Natural killer cell treated with Interleukin-12 subunit alpha and Interleukin-12 subunit beta and Interleukin-15 and Interleukin-18, amount 100 ng/mL, for 72 hours (primary cell): ENCODE results near the gene TSPAN18. TPM values are rescaled to one million over a fixed set of nuclear protein-coding genes. Genes with fewer than 3 reads are reported as not detected.

Experiments used
- ATAC-seq, 2 donors: fragments of 150-1000 bp; cut with Tn5 transposase in 1 of 2; sonication (Bioruptor Pico), chemical (Tn5 transposase) in 1 of 2; 2 replicates each; pipeline ENCODE4 v1.10.0; 2021
- DNase-seq: peaks from one replicate; pipeline ENCODE4 v3.0.0; 2022; ENCODE audit warnings: low spot score
- H3K27ac Mint-ChIP-seq, 2 donors: 1 replicate in 1 of 2; 2 replicates in 1 of 2; pipeline ENCODE4 v1.8.0; 2022; ENCODE audit warnings: mixed read lengths in 2 of 2, mild to moderate bottlenecking in 1 of 2, moderate library complexity in 1 of 2
- H3K27me3 Mint-ChIP-seq, 2 donors: 1 replicate in 1 of 2; 2 replicates in 1 of 2; pipeline ENCODE4 v1.8.0; 2022; ENCODE audit warnings: mixed read lengths in 2 of 2
- H3K36me3 Mint-ChIP-seq: one replicate; pipeline ENCODE4 v1.8.0; 2022; ENCODE audit warnings: mixed read lengths
- H3K4me1 Mint-ChIP-seq, 2 donors: 1 replicate in 1 of 2; 2 replicates in 1 of 2; pipeline ENCODE4 v1.8.0; 2022; ENCODE audit warnings: low read depth in 2 of 2, mixed read lengths in 2 of 2, mild to moderate bottlenecking in 1 of 2
- H3K4me3 Mint-ChIP-seq: one replicate; pipeline ENCODE4 v1.8.0; 2022; ENCODE audit warnings: mixed read lengths
- H3K9me3 Mint-ChIP-seq: 2 replicates; pipeline ENCODE4 v1.8.0; 2022; ENCODE audit warnings: mixed read lengths
- total RNA-seq, 2 donors: library from RNA; stranded (reverse); gene quantifications; one replicate each; pipeline ENCODE4 v1.2.3, GENCODE V29; 2022

TSPAN18 gene
- total RNA-seq, 2 donors from 2014 or later, result 0.26 to 0.64 TPM

DNA sequence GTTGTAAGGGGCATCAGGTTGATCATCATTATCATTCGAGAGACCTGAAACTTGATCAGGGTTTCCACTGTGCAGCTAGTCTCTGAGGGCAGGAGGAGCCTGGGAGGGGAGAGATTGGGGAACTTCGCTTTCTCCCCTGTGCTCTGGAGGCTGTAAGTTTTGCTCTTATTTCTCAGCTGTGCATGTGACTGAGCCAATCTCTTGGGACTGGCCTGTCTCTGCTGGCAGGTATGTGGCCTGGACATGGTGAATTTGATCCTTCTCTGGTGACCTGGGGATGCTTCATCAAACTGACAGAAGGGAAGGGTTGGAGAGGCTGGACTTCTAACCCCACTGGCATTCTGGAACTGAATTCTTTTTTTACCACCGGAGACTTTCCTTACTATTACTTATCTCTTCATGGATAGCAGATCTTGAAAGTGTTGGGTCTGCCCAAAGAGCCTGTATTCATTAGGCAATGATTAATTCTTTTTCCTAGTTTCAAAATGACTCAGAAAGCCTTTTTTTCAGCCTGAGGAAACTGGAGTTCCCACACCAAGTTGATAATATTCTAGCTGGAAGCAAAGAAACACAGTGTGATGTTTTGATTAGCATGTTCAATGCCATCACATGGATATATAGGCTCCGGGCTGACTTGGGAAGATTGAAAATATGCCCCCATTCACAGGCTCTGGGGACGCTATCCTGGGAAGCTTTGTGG is 36.5 kb downstream of the TSPAN18 start:
- ATAC-seq (no peak), DNase-seq (no peak)
- H3K27me3 Mint-ChIP-seq, result peaks cover 14 to 19% of the 10 kb centered on the region in 2 donors
- H3K4me1 Mint-ChIP-seq, result peaks cover 0 to 4% of the 10 kb centered on the region in 2 donors
- no peak overlapping the region for H3K27ac Mint-ChIP-seq
- H3K4me3 Mint-ChIP-seq, result no peak overlapping the region
- peaks cover 10% of the 10 kb centered on the region for H3K36me3 Mint-ChIP-seq
- H3K9me3 Mint-ChIP-seq, result peaks cover 3% of the 10 kb centered on the region

DNA sequence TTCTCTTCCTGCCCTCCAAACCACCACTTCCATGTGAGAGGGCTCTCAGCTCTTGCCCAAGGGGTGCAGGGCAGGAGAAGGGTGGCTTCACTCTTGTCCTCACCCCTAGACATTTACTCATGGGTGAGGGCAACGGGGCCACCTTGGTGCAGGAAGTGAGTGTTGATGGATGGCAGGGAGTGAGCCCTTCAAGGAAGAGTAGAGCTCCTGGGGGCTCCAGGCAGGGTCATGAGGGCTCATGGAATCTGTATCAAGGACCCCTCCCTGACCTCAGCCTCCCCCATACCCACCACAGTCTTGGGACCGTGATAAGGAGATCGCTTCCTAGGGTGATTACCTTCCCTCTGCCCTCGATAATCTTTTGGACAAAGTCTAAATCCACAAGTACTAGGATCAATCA is 37.8 kb downstream of the TSPAN18 start:
- ATAC-seq (no peak), DNase-seq (no peak)
- Mint-ChIP-seq H3K4me3 (no peak overlapping the region), H3K9me3 (no peaks in the 10 kb centered on the region), H3K4me1 (peaks cover 0 to 4% of the 10 kb centered on the region in 2 donors), H3K27me3 (peaks cover 8 to 9% of the 10 kb centered on the region in 2 donors), H3K27ac (no peak overlapping the region), H3K36me3 (peaks cover under 1% of the 10 kb centered on the region)

DNA sequence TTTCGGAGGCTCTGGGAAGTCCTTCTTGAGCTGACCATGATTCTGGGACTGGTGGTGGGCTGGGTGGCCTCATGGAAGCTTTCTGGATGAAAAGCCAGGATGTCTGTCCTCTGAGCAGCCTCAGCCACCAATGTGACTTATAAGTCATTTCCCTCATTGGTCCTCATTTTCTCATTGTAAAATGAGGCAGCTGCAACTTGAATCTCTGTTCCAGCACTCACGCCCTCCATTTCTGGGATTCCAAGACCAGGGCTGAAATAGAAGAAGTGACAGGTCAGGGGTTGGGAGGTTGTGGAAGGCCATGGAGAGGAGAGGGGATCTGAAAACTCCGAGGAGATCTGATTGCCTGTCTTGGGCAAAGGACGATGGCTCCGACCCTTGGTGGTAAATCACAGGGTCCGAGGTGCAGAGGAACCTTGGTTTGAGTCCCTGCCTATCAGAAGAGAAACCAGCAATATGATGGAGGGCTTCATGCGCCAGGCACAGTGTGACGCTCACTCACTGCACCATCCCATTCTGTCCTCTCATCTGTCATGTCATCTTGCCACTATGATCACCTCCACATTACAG is 38.3 kb downstream of the TSPAN18 start:
- DNase-seq (no peak), ATAC-seq (no peak)
- Mint-ChIP-seq H3K27ac (no peak overlapping the region), H3K9me3 (no peaks in the 10 kb centered on the region), H3K36me3 (no peaks in the 10 kb centered on the region), H3K27me3 (peaks cover 4 to 5% of the 10 kb centered on the region in 2 donors), H3K4me3 (no peak overlapping the region), H3K4me1 (peaks cover 0 to 4% of the 10 kb centered on the region in 2 donors)

DNA sequence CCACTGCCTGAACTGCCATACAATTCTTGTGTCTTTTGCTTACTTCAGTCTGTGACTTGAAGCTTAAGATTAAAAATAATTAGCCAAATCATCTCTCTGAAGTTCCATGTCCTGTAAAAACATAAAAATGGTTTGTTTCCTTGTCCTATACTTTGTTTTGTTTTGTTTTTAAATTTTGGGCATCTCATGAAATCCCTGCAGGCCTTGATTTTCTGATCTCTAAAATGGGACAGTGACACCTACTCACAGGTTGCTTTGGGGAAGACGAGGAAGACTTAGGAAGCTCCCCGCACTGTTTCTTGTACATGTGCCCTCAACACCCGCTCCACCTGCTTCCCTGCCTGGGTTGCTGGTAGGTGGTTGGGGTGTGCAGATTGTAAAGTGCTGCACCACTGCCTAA is 38.9 kb downstream of the TSPAN18 start:
- DNase-seq (no peak), ATAC-seq (no peak)
- Mint-ChIP-seq H3K27me3 (peaks cover 6 to 7% of the 10 kb centered on the region in 2 donors), H3K4me3 (no peak overlapping the region), H3K9me3 (no peaks in the 10 kb centered on the region), H3K27ac (no peak overlapping the region), H3K4me1 (peaks cover 0 to 4% of the 10 kb centered on the region in 2 donors), H3K36me3 (no peaks in the 10 kb centered on the region)

DNA sequence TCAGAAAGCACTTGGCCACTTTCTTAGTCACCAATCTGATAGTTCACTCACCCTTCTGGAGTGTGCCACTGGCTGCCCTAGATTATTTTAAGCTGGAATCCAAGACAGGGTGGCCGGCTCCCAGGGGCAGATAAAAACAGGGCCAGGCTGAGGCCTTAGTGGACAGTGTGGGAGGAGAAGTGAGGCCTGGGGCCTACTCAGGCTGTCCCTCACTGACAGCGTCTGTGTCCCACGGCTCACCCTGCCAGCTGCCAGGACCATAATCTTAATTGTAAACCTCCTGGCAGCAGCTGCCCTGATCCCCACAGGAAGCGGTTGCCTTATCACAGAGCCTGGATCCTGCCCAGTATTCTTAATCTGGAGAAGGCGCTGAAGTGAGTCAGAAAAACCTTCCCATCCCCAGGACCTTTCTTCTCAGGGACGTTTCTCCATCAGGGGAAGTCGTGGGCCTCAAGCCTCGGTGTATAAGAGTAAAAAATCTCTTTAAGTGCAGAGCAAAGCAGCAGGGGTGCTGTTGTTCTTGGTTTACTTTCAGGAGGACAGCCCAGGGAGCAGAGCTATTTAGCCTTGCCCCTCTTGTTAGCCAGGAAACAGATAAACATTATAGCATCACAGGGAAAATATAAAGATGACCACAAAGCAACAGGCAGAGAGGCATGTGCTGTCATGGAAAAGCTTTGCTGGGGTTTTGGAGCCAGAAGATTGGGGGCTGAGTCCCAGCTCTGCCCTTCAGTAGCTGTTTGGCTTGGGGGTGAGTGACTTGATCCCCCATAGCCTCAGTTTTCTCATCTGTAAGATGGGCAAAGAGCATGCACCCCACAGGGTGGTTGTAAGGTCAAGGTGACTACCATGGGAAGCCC is 39.6 kb downstream of the TSPAN18 start:
- ATAC-seq, result no peak
- H3K27ac Mint-ChIP-seq, result no peak overlapping the region

DNA sequence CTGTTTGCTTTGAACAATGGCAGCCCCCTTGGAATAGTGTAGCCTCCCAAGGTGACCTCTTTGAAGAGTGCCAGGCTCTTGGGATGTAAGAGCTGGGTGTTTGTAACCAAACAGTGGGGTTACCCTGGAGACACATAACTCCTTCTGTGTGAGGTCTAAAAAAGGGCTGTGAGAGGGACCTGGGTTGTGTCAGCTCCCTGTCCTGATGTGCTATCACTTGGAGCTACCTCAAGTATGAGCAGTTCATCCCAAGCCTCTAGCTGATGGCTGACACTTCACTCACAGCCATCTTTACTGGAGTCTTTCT is 40.2 kb downstream of the TSPAN18 start:
- no peaks in the 10 kb centered on the region for H3K36me3 Mint-ChIP-seq
- ATAC-seq (no peak), DNase-seq (no peak)
- peaks cover 11% of the 10 kb centered on the region in 2 donors for H3K27me3 Mint-ChIP-seq
- H3K9me3 Mint-ChIP-seq, result no peaks in the 10 kb centered on the region
- H3K4me3 Mint-ChIP-seq, result no peak overlapping the region
- peaks cover 0 to 4% of the 10 kb centered on the region in 2 donors for H3K4me1 Mint-ChIP-seq
- H3K27ac Mint-ChIP-seq, result no peak overlapping the region

More for the DNA sequence above, 39.6 kb downstream of the TSPAN18 start:
- no peak for DNase-seq
- Mint-ChIP-seq H3K36me3 (no peaks in the 10 kb centered on the region), H3K27me3 (peaks cover 11% of the 10 kb centered on the region in 2 donors), H3K4me3 (no peak overlapping the region), H3K4me1 (peaks cover 0 to 4% of the 10 kb centered on the region in 2 donors), H3K9me3 (no peaks in the 10 kb centered on the region)

DNA sequence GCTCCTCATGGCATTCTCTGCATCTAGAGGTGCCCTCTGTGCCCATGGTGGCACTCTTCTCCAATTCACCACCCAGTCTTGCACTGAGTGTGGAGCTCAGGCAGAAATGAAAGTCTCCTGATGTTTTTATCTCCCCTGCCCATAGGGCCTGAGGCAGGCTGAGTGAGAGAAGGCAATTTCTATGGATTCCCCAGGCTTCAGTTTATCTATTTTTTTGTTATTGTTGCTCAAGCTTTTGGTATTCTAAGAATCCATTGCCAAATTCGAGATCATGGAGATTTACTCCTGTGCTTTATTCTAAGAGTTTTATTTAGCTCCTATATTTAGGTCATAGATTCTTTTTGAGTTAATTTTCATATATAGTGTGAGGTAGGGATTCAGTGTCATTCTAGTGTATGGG is 40.7 kb downstream of the TSPAN18 start:
- ATAC-seq (peak in 1 of 2 donors; percentile 40), DNase-seq (no peak)
- Mint-ChIP-seq H3K36me3 (no peaks in the 10 kb centered on the region), H3K9me3 (no peaks in the 10 kb centered on the region), H3K27ac (no peak overlapping the region), H3K4me3 (no peak overlapping the region), H3K27me3 (peaks cover 11% of the 10 kb centered on the region in 2 donors), H3K4me1 (peaks cover 0 to 4% of the 10 kb centered on the region in 2 donors)

DNA sequence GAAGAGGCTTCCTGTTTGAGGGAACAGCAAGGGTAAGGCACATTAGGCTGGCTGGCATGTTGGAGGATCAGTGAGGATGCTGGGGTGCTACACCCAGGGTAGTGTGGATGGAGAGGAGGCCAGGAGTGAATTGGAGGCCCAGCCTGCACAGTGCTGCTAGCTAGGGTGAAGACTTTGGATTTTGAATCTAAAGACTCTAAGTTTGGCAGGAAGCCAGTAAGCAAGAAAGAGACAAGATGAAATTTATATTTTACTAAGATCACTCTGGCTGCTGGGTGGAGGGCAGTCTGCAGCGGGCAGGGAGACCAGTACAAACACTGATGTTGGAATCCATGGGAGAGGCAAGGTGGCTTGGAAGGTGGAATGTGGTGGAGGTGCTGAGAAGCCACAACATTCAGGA is 43.6 kb downstream of the TSPAN18 start:
- DNase-seq (no peak), ATAC-seq (no peak)
- peaks cover 21 to 24% of the 10 kb centered on the region in 2 donors for H3K27me3 Mint-ChIP-seq
- no peak overlapping the region for H3K4me3 Mint-ChIP-seq
- no peaks in the 10 kb centered on the region for H3K36me3 Mint-ChIP-seq
- H3K4me1 Mint-ChIP-seq, result no peaks in the 10 kb centered on the region
- H3K9me3 Mint-ChIP-seq, result no peaks in the 10 kb centered on the region
- no peak overlapping the region for H3K27ac Mint-ChIP-seq

DNA sequence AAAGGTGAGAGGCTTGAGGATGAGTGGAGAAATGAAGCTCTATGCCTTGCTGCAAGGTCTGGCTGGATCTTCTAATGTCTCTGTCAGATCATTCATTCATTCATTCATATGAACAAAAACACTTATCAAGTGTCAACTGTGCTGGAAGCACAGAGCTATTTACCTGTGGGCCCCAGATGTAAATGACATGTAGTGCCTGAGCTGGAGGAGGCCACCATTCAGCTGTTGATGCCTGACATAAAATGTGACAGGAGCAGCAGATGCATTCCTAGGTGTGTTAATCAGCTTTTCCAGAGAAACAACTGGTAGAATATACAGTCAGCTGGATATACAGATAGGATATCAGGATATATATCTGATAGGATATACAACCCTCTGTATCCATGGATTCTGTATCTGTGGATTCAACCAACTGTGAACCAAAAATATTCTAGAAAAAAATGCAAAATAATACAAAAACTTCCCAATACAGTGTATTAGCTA is 44.5 kb downstream of the TSPAN18 start:
- Mint-ChIP-seq H3K27ac (no peak overlapping the region), H3K27me3 (peaks cover 21 to 26% of the 10 kb centered on the region in 2 donors), H3K36me3 (no peaks in the 10 kb centered on the region), H3K9me3 (no peaks in the 10 kb centered on the region), H3K4me1 (no peaks in the 10 kb centered on the region), H3K4me3 (no peak overlapping the region)
- DNase-seq, result no peak
- ATAC-seq, result no peak

DNA sequence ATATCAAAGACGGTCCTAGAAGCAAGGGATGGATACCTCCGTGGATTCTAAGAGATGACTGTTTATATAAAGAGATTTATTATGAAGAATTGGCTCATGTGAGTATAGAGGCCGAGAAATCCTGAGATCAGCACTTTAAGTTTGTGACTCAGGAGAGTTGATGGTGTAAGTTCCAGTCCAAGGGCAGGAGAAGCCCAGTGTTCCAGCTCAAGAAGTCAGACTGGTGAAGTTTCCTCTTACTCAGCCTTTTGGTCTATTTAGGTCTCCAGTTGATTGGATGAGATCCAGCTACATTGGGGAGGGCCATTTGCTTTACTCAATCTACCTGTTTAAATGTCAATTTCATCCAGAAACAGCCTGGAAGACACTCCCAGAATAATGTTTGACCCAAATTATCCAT is 45.1 kb downstream of the TSPAN18 start:
- no peak for DNase-seq
- H3K4me1 Mint-ChIP-seq, result no peaks in the 10 kb centered on the region

DNA sequence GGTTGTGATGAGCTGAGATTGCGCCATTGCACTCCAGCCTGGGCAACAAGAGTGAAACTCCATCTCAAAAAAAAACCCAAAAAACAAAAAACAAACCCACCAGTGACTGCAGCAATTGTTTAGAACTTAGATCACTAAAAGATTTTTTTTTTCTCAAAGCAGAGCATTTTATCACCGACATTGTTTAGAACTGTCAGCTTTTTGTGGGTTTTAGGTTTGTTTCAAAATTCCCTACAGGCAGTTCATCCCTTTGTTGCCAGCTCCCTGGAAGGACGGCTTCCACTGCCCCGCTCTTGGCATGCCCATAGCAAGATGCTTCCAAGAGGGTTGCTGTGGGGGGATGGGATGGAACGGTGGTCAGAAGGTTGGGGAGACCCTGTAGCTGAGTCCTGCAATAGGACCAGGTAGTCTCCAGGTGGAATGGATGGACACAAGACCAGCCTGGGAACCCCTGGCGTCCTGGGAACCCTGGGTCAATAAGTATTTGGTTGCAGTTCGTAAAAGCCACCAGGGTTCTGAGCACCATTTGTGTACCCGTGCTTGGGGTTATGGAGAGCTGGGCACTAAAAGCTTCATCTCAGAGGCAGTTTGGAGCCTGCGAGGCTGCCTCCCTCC is 46.7 kb downstream of the TSPAN18 start:
- Mint-ChIP-seq H3K4me3 (no peak overlapping the region), H3K36me3 (no peaks in the 10 kb centered on the region), H3K27ac (no peak overlapping the region), H3K9me3 (no peaks in the 10 kb centered on the region), H3K27me3 (peaks cover 21 to 26% of the 10 kb centered on the region in 2 donors), H3K4me1 (no peaks in the 10 kb centered on the region)
- DNase-seq (no peak), ATAC-seq (no peak)

More for the DNA sequence above, 45.1 kb downstream of the TSPAN18 start:
- no peak for ATAC-seq
- H3K27me3 Mint-ChIP-seq, result peaks cover 21 to 26% of the 10 kb centered on the region in 2 donors
- H3K4me3 Mint-ChIP-seq, result no peak overlapping the region
- H3K9me3 Mint-ChIP-seq, result no peaks in the 10 kb centered on the region
- no peak overlapping the region for H3K27ac Mint-ChIP-seq
- no peaks in the 10 kb centered on the region for H3K36me3 Mint-ChIP-seq

DNA sequence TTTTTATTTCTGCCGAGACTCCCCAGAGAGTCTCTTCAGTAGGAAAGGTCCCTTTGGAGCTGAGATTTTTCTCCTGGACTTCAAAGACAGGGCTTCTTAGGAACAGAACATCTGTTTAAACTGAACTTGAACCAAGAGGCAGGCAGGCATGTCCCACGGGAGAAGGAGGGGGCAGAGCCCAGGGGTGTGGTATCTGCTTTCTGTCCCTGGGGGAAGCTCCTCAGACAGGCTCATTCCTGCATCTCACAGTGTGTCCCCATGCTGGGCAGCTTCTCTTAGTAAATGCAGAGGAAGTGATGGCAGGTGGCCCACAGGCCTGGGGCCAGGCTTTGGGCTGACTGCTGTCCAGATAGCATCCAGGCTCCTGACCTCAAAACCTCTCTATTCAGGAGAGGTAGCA is 47.3 kb downstream of the TSPAN18 start:
- Mint-ChIP-seq H3K27me3 (peaks cover 21 to 26% of the 10 kb centered on the region in 2 donors), H3K9me3 (no peaks in the 10 kb centered on the region), H3K4me3 (no peak overlapping the region), H3K27ac (no peak overlapping the region), H3K4me1 (no peaks in the 10 kb centered on the region), H3K36me3 (no peaks in the 10 kb centered on the region)
- no peak for DNase-seq
- no peak for ATAC-seq

DNA sequence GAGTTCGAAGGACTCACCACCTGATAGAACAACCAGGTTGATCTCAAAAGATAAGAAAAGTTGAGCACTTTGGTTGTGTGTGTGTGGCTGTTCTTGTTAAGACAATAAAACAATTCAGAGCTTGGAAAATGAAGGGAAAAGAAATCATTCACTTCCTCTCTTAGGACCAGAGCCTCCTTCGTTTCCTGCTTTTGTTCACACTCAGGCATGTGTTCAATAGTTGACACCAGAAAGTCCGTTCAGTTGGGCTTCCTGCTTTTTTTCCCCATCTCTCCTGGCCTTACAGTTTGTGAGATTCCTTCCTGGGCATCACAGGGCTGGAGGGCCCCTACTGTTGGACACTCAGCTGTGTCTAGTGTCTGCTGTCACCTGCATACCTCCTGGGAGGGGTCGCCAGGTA is 48.0 kb downstream of the TSPAN18 start:
- peaks cover 22 to 26% of the 10 kb centered on the region in 2 donors for H3K27me3 Mint-ChIP-seq
- no peak overlapping the region for H3K27ac Mint-ChIP-seq
- H3K9me3 Mint-ChIP-seq, result no peaks in the 10 kb centered on the region
- H3K4me1 Mint-ChIP-seq, result no peaks in the 10 kb centered on the region
- ATAC-seq, result no peak
- no peaks in the 10 kb centered on the region for H3K36me3 Mint-ChIP-seq
- no peak overlapping the region for H3K4me3 Mint-ChIP-seq
- no peak for DNase-seq
